Myometrial cell (primary cell): ENCODE measurements around the gene EVA1C. TPM values are rescaled to one million over a fixed set of nuclear protein-coding genes. Genes with fewer than 3 reads are reported as not detected.

Source experiments
- total RNA-seq: library from RNA; depleted of rRNA; stranded (reverse); fragments of >200 nt; gene quantifications from 2 replicates; pipeline ENCODE4 v1.2.3, GENCODE V29; 2015

The EVA1C gene
- 6.9 and 17.4 TPM in 2 replicates for total RNA-seq

GRCh38 chr21:32412162-32413014 is at the start of gene EVA1C:
Gene EVA1C, plus strand, starts transcription at chr21:32412706. Its CDS starts 148 bp downstream, at chr21:32412854.

GRCh38 chr21:32392880-32393676 is 19.4 kb upstream of the EVA1C start, which contains the start of gene URB1:
Gene URB1, minus strand, starts transcription at chr21:32393012. Its CDS starts 102 bp downstream, at chr21:32392910.

Other genes starting within 250 kb of the EVA1C start
- 15.3 and 17.4 TPM in 2 replicates for gene MIS18A, start 133.7 kb upstream of the EVA1C start, total RNA-seq
- gene MRAP, start 113.9 kb upstream of the EVA1C start, total RNA-seq, result not detected in 2 replicates
- gene URB1, start 19.7 kb upstream of the EVA1C start, total RNA-seq, result 14.4 and 18.6 TPM in 2 replicates
- not detected in 2 replicates for gene TCP10L, start 172.8 kb downstream of the EVA1C start, total RNA-seq
- 26.9 and 31.4 TPM in 2 replicates for gene CFAP298, start 199.7 kb downstream of the EVA1C start, total RNA-seq